ENCODE measurements around the gene TTC39A.

Gene TTC39A

DNA sequence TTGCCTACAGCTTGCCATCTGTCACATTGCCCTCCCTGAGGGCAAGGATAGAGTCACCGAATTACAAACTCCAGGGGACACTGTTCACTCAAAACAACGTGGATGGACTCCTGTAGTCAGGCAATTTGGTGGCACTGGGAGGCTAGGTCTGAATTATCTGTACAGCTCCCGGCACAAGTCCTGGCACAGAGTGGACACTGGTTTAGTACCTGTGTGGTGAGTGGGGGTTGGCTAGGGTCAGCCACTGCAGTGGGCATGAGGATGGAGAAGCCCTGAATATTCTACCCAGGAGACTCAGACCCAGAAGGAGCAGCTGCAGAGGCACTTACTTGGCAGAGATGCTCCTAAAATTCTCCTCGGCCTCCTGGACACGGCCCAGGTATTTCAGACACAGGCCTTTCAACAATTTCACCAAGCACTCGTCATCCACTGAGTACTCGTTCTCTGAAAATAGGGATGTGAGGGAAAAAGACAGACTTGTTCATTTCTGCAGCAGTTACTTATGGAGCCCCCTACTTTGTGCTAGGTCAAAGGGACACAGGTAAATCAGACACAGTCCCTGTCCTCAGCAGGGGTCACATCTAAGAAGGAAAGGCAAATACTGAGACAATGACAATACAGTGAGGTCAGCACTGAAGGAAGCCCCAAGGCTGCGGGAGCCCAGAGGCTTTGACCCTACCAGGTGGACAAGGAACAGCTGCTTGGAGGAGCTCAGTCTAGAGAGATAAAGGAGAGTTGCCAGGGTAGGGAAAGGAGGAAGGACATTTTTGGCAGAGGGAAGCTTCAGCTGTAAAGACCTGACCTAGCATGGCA is 40.5 kb downstream of the TTC39A start:
- DNase-seq (ENCODE audit: low read depth, low spot score): no peak
- POLR2A ChIA-PET: no interaction called here
- H3K4me3 ChIP-seq (ENCODE audit: low read depth, low read length): no peak overlapping the region
- TF ChIP-seq CTCF (IDR thresholded peaks at IDR 0.05; ENCODE audit: insufficient read depth, low read length, missing control alignments): no peak
- CTCF ChIA-PET: no interaction called here

DNA sequence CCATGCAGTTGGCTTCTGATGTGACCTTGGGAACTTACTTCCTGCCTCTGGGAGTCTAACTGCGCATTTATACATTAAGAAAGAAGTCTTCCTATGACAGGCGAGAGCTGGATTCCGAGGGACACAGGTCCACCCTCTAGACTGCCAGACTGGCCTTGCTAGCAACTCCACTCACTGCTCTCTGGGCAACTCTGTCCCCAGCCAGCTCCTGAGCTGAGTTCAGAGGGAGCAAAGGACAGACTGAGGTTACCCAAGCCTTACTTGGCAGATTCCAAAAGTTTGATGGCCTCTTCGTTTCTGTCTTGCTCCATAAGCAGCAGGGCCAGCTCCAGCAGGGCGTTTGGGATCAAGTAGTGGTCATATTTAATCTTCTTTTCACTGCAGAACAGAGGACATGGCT is 41.8 kb downstream of the TTC39A start:
- CTCF ChIA-PET: interaction anchor here (1.6 to 3.8 kb wide), 3 partner anchors 8 to 99 kb away, joined by 5 to 46 read pairs (median 9); no protein-coding TSS in a partner anchor
- POLR2A ChIA-PET: no interaction called here

GRCh38 chr1:51287966-51288365 is 42.4 kb downstream of the TTC39A start:
- CTCF ChIA-PET: interaction anchor here (1.6 to 3.8 kb wide), 3 partner anchors 8 to 99 kb away, joined by 5 to 46 read pairs (median 9); no protein-coding TSS in a partner anchor
- POLR2A ChIA-PET: no interaction called here
- TF ChIP-seq CTCF (IDR thresholded peaks at IDR 0.05; ENCODE audit: insufficient read depth, low read length, missing control alignments): no peak

More for the DNA sequence above, 41.8 kb downstream of the TTC39A start:
- no peak for DNase-seq (ENCODE audit: low read depth, low spot score)
- H3K4me3 ChIP-seq (ENCODE audit: low read depth, low read length): no peak overlapping the region
- no peak for TF ChIP-seq CTCF (IDR thresholded peaks at IDR 0.05; ENCODE audit: insufficient read depth, low read length, missing control alignments)

DNA sequence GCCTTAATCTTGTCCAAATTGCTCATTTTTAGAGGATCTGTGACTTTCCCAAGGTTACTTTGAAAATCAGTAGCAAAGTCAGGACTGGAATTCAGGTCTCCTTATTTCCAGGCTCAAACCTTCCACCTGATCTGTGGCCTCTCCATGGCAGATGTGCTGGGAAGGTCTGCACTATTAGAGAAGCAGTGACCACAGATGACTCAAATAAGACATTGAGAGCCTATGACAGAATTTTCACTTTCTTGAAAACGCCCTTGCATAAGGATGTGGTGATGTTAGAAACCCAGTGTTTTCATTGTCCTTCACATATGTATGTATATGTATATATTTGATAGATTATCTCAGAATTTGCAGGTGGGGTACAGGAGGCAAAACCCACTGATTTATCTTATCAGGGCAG is 45.3 kb downstream of the TTC39A start:
- no peak for DNase-seq (ENCODE audit: low read depth, low spot score)
- ChIA-PET POLR2A (no interaction called here), CTCF (interaction anchor here (1.0 kb wide), 1 partner anchor 12 kb away, joined by 3 read pairs; no protein-coding TSS in a partner anchor)
- no peak overlapping the region for H3K4me3 ChIP-seq (ENCODE audit: low read depth, low read length)
- TF ChIP-seq CTCF (IDR thresholded peaks at IDR 0.05; ENCODE audit: insufficient read depth, low read length, missing control alignments): no peak

More at GRCh38 chr1:51287966-51288365, 42.4 kb downstream of the TTC39A start:
- no peak for DNase-seq (ENCODE audit: low read depth, low spot score)
- H3K4me3 ChIP-seq (ENCODE audit: low read depth, low read length): no peak overlapping the region

DNA sequence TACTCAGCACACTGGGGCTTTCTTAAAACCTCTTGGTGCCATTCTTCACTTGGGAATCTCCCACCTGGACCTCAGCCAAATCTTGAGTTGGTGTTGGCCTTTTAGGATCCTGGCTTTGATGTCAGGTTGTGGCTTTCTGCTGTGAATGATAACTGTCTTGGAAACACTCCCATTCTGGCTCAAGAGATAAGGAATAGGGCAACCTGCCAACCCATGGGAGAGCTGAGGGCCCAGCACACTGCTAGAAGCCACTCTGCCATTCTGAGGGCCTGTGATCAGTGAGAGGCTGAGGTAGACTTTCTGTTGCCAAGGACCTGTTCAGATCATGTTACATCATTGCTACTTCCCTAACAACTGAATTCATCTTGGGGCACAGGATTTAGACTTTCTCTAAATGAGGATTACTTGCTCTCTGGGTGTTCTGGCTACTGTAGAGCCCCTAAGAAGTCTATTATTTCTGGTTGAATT is 45.8 kb downstream of the TTC39A start:
- no peak for DNase-seq (ENCODE audit: low read depth, low spot score)
- POLR2A ChIA-PET: no interaction called here
- CTCF ChIA-PET: interaction anchor here (1.0 kb wide), 1 partner anchor 12 kb away, joined by 3 read pairs; no protein-coding TSS in a partner anchor
- no peak for TF ChIP-seq CTCF (IDR thresholded peaks at IDR 0.05; ENCODE audit: insufficient read depth, low read length, missing control alignments)
- no peak overlapping the region for H3K4me3 ChIP-seq (ENCODE audit: low read depth, low read length)

DNA sequence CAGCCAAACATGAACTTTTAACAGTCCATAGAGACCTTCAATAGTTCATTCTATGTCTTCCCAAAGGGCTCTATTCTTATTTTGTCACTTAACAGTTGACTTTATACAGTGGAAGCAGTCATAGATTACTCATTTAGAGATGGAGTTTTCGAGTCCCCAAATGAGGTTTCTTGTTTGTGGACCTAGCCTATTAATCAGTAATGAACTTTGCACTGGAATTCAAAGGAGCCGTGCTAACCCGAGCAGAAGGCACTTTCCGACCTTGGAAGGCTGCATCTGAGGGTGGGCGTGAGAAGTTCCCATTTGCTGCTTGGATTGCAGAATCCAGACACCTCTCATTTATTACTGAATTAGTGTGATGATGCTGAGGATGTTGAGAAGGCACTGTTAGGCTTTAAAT is 46.4 kb downstream of the TTC39A start:
- no peak for TF ChIP-seq CTCF (IDR thresholded peaks at IDR 0.05; ENCODE audit: insufficient read depth, low read length, missing control alignments)
- H3K4me3 ChIP-seq (ENCODE audit: low read depth, low read length): no peak overlapping the region
- CTCF ChIA-PET: interaction anchor here (0.8 to 8.9 kb wide), 3 partner anchors 11 to 13 kb away, joined by 3 to 83 read pairs (median 3); no protein-coding TSS in a partner anchor
- no peak for DNase-seq (ENCODE audit: low read depth, low spot score)
- POLR2A ChIA-PET: no interaction called here

Measured in AG04449 (cell line).